NCI-H2227 (cell line): ENCODE results near the gene MAGI2.
A peak's percentile ranks its signal among the peaks of the same experiment; 100 is the strongest.

ENCODE experiments used
- DNase-seq: peaks from one replicate; lab custom pipeline; 2025; ENCODE audit not compliant: unreplicated experiment; lab: John Stamatoyannopoulos, UW

Gene MAGI2

DNA sequence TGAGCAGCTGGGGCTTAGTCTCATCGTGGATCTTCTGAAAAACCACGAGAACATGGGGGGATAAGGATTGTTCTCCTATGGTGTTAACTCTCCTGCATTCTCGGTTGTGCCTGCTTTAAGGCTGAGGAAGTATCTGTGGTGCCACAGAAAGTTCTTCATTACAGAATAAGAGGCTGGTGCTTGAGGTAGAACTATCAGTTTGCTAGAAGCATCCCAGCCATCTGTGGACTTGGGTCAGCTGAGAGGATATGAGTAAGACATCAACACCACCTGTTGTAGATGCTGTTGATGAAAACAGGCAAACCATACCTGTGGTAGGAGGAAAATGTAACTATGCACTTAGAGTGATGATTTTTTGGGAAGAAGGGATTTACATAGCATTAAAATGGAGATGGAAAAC is 1238.3 kb downstream of the MAGI2 start:
- DNase-seq = no peak

DNA sequence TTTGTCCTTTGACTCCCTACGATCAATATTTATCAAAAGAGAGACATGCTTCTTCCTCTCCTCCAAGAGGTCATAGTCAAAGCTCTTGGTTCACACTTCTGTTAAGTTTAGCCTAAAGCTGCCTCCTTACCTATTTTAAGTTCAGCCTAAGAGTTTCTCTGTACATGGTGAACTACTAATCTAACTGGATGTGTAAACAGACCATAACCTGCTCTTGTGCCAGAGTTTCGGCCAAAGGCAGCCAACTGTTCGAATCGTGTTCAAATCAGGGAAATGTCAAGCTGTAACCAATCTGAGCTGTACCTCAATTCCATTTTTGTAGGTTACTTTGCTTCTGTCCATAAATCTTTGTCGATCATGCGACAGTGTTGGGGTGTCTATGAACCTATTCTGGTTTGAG is 1240.1 kb downstream of the MAGI2 start:
- DNase-seq = no peak

DNA sequence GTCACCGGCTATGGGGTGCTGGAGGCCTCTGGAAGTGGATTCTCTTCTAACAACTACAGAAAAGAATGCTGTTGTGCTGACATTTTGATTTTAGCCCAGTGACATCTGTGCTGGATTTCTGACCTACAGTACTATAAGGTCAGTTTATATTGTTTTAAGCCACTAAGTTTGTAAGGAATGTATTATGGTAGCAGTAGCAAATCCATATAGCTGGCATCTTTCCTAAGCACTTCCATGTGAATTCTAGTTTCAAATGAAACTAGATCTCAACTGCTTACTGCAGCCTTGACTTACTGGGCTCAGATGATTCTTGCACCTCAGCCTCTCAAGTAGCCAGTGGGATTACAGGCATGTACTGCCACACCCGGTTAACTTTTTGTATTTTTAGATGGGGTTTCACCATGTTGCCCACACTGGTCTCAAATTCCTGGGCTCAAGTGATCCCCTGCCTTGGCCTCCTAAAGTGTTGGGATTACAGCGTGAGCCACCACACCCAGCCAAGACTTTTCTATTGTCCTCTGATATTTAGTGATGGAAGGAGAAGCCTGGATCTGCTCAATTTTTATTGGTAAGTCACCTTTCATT is 1240.9 kb downstream of the MAGI2 start:
- no peak for DNase-seq

DNA sequence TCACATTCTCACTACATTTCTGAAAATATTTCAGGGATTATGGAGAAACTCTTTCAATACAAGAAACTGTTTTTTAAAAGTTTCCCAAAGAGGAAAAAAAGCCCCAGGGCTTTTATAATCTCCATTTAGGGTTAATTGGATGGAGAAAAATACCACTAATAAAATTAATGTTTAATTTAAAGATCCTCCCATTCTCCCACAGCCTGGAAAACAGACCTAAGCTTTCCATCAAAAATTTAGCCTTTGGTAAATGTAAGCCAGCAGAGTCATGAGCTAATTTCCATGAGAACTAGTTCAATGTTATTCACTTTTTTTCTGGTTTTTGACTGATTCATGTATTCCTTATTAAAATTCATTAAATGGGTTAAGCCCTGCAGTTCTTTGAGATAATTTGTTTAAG is 1246.2 kb downstream of the MAGI2 start:
- no peak for DNase-seq

DNA sequence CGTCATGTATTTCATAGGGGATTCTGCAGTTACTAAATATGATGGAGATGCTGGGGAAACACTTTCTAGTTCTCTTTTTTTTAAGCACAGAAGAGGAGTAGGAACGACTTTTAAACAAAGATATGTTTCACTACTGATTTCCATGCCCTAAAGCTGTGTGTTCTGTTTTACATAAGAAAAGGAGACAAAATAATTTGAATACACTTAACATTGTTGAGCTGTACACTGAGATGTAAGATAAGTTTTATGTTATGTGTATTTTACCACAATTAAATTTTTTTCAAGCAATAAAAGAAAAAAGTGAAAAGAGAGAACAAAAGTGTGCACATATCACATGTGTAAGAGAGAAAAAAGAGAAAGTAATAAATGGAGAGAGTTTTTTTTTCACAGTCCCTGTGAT is 1246.7 kb downstream of the MAGI2 start:
- no peak for DNase-seq

DNA sequence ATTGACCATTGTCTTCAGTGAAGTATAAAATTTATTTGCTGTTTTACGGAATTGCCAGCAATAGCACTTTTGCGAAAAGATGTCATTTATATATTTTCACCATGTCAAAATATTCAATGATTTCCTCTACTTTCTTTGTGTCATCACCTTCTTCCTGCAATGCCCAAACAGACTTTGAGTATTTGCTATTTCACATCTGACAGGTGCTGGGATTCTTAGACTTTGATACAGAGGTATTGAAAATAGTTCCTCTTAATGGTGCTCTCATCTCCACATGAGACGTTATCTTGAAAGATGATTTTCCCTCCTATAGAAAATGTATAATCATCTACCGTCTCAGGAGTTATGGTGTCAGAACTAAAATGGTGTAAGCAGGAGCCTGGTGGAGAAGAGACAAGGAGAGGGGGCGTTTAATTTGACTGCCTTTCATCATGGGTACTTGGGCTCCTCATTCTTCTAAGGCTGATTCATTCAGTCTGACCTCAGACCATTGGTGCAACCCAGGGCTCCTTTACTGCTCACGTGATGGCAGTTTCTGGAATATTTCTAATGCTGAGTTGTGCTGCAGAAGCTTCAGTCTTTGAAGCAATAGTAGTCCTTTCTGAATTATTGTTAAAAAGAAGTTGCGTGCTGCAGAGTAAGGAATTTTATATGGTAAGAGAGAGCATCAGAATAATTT is 1250.3 kb downstream of the MAGI2 start:
- DNase-seq = no peak

DNA sequence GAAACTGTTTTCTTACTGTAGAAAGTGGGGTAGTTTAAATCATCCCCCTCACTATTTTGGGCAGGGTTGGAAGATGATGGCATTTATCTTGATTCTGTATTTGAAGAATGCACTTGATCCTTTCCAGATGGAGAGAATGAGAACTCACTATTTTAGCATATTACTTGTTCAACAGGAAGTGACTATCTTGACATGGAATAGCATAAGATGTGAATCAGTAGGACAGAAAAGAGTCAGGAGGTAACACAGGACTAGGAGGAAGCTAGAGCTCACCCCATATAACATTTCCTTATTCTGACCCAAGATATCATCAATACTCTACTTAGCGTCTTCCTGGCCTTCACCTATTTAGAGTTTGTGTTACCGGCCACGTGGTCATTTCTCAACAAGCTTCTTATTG is 1254.7 kb downstream of the MAGI2 start:
- no peak for DNase-seq

DNA sequence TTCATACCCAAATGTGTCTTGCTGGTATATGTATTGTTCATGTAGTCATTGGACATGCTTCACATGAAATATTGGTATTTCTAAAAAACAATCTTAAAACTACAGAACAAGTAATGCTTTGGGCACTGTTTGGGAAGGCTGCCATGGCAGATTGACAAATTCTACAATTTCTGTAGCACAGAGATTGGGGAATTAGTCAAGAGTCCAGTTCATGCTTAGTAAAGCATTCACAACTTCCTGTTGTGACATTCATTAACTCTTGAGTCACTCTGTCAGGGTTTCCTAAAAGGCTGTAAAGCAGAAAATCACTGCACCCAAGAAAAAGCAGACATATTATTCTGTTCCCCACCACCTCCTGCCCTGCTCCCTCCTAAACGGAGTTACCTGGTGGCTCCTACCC is 1256.0 kb downstream of the MAGI2 start:
- no peak for DNase-seq

DNA sequence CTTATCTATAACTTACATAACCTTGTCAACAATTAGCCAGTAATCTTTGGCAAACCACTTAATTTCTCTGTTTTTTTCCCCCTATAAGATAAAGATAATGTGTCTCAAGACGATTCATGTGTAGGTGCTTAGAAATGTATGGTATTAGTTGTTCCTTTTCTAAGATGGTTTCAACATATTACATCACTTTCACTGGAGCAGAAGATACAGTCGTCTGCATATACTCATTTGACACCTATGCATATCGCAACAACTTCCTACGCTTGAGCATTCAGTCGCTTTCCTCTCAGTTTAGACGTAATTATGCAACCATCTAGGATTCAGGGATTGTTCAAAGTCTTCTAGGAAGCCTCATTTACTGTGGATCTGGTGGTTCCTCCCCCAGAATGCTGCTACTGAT is 1258.2 kb downstream of the MAGI2 start:
- no peak for DNase-seq

DNA sequence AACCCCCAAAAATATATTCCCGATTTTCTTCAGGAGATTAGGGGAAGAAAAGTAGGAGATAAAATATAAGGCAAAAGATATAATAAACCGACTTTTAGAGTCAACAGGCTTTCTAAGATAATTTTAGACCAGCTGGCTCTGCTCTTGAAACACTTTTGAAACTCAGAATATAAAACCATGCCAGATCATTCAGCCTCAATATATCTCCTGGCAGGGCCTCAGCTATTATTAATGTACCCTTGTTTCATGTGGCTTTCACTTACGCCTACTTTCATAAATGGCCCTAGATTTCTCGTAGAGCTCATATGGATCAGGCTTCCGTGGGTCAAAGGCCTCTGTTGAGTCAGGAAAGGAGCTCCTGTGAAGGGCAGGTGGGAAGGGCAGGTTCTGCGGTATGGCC is 1258.9 kb downstream of the MAGI2 start:
- no peak for DNase-seq

DNA sequence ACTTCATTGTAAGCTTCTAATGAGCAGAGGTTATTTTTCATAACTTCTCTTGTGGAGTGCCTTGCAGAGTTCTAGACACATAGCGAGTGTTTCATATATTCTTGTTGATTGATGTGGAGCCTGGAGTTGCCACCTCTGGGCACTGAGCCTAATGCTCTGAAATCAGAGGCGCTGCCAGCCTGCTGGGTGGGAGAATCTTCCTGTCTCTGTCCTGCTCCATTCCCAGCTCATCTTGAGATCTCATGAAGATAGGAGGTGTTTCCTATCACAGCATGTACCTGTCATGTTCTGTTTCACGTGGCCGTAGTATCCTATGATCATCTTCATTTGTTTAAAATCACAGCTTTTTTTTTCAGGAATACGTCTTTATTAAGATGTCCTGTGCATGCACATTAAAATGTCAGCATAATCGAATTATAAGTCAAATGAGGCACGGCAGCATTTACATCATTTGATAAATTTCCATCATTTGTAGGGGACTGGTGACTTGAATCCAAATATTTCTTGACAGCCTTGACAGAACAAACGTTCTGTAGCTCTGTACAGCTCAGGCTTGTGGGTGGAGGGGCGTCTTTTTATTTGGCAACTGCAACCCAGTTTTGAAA is 1261.9 kb downstream of the MAGI2 start:
- no peak for DNase-seq

DNA sequence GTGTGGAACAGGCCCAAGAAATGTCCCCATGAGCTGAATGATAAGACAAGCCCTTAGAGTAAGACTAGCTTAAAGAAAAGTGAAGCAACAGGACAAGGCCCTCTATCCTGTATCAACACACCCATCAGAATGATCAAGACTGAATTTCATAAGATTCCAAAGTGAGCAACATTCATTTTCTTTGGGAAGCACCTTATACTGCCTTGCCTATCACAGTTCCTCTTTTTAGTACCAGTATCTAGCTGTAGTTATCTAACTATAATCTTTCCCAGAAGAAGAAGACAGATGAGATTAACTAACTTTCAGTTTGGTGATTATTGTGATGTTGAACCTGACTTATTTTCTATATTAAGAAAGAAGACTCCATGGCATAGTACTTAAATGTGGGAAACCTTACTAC is 1263.7 kb downstream of the MAGI2 start:
- DNase-seq = no peak

DNA sequence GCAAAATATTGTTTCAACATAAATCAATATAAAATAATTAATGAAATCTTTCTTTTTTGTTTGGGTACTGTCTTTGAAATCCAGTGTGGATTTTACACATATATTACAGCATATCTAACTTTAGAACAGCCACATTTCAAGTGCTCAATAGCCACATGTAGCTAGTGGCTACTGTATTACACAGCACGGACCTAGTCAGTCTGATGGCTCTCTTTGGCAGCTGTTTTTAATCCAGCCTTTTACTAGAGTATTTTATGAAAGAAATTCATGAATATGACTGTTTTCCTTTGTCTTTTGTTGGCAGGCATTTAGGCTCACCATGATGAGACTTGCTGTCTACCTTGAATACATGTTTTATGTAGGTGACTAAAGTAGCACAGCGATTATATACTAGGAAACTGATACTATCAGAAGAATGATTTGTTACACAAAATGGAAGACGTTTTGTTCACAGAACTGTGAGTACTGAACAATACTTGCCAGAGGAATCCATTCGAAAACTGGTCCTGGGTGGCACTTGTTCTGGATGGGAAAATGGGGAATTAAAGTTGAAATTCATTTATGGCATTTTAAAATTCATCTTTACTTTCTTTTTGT is 1268.2 kb downstream of the MAGI2 start:
- no peak for DNase-seq

DNA sequence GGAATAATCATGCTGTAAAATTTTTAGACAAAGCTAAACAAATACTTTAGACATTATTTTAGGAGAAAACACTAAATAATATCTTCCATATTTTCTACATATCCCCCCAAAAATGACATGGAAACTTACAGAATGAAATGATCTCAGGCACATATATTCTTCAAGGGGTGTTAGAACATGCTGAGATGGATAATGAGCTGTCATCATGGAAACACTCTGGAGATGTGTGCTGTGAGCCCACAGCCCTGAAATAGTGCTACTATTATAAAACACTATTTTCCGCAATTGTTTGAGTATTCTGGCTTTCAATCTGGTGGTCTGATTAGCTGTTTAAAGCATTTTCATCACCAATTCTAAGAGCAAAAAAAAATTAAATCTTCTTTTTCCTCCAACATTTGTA is 1269.2 kb downstream of the MAGI2 start:
- no peak for DNase-seq

DNA sequence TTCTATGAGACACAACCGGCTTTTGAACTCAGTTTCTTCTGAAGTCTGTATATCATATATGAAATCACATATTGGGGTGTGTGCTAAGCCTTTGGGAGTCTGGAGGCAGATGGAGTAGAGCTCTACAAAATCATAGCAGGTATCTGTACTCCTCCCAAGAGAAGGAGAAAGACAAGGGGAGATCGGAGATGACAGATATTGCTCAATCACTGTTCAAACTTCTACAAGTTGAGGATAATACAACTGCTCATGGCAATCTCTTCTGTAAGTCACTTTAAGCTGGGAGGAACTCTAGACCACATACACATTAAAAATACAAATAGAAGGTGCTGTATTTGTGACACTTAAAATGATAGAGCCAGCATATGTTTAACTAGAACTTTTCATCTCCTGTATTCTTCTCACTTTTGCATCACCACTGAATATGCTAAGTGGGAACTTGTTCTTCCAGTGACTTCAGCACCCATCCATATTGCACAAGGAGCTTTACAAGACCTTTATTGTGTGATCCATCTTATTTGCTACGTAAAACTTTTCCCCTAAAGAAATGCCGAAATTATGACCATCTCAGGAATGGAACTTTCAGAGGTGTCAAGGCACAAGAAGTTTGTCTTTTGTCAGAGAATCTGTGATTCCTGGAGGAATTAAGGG is 1273.5 kb downstream of the MAGI2 start:
- DNase-seq = no peak

DNA sequence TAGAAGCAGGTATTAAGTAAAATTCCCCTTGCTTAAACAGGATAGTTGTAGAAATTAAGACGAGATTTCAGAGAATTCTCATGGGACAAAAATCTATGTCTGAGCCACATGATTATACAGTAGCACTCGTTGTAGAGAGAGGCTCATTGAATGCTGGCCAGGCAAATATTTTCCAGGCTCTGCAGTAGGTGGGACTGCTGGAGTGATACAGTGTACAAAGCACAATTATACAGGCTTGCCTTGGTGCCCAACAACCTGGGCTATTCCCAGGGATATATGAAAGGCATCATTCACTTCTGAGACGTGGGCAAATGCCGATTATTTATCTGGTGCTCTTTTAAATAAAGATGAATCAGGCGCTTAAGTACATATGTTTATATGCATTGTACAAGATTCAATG is 1274.3 kb downstream of the MAGI2 start:
- DNase-seq = no peak

DNA sequence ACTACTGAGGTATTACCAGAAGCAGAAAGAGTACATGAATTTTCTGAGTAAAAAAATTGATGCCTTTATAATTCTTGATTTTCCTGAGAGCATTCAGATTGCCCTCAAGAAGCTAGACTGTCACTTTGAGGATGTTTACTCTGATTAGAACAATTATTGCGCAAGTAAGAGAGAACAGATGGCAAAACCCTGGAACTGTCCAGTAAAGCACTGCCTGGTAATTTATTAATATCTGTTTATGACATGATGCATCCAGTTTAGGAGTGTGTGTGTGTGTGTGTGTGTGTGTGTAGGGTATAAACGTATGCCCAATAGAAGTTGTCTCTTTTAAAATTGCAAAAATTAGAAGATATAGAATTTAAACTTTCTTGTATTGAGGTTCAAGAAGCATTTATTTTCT is 1275.1 kb downstream of the MAGI2 start:
- no peak for DNase-seq

DNA sequence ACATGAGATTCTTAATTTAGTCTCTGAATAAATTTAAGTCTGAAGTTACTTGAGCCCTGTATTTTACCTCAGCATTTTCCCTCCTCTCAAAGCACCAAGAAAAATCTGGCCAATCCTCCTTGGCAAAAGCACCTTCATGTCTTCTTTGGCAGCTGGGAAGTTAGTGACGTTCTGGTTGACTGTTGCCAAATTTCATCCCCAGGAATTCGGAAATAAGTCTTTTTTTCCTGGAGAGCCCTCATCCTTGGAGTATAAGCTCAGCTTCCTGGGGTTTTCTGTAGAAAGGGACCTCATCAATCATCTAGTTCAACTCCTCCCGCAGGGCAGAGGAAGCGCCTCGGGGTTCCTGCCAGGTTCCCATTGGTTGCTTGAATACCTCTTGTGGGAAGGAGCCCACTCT is 1277.3 kb downstream of the MAGI2 start:
- DNase-seq = peak; percentile 34

DNA sequence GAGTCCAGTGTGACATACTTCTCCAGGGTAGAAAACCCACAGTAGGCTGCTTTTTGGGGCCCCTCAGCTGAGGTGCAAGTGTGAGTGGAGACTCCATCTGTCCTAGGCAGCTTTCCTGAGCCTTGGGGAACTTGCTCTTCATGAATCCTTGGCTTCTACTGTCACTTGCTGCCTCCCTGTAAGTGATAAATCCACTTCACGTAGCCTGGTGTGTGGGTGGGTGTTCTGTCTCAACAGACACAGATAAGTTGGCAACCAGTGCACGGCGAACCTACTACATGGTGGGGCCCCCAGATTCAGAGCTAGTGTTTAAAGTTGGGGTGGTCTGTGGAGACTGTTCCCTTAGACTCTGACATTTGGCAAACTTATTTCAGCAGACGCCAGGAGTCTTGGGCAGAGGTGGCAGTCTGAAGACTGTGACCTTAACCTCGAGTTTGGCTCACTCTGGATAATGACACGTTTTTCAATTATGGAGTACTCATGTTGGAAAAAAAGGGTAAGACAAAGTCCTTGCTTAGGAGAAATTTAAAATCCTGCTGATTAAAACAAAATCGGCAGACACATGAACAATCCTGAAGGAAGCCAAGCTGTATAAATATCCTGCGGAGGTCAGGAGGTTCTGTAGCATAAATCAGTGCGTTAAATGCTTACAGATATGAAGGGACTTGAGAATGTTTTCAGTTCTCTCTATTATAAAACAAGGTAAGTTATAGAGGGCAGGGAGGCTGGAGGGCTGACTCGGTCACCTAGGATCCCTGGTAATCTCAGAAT is 1278.0 kb downstream of the MAGI2 start:
- peak; percentile 17 for DNase-seq

DNA sequence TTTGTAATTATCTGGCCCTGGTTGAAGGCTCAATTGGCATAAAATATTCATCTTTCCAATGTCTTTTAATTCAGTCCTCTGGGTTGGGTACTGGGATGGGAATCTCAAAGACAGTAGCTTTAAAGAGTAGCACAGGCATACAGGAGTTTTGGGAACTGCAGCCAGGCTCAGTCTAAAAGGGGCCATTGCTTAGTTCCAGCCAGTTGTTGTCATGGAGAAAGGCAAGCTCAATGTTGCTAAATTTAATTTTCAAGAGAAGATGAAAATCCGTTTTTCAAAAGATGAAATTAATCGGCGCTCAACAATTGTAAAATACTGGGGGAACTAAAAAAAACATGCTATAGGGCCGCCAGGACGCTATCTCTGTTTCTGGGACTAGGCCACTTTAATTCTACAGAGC is 1279.8 kb downstream of the MAGI2 start:
- DNase-seq = no peak

DNA sequence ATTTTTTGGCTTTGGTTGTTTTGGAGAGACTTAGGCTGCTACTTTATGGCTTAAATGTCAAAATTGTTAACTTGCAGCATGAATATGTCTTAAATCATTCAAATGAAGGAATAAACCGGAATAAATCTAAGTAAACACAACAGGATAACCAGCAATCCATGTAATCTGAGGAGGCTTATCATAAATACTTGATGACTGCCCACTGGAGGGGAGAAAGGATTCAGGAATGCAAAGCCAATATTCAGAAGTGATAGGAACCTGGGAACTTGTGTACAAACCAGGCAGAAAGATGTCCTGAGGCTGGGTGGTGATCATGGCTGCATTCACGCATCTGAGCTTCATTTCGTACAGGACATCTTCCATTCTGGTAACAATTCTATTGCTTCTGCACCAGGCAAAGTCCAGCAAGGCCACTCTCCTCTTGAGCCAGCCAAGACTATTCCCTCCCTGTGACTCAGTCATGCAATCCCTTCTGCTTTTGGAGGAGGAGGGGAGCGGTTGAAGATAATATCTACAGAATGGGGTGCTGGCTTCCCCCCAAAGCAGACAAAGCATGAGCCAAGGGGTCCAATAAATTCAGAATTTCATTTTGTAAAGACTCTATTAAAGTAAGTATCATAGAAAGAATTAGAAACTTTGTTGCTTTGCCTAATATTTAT is 1280.4 kb downstream of the MAGI2 start:
- no peak for DNase-seq
